ENCODE measurements around the gene DNAJB2.

GRCh38 chr2:219247678-219248642 lies 31.2 kb upstream of the DNAJB2 start:
- TF ChIP-seq, protein P1, sequence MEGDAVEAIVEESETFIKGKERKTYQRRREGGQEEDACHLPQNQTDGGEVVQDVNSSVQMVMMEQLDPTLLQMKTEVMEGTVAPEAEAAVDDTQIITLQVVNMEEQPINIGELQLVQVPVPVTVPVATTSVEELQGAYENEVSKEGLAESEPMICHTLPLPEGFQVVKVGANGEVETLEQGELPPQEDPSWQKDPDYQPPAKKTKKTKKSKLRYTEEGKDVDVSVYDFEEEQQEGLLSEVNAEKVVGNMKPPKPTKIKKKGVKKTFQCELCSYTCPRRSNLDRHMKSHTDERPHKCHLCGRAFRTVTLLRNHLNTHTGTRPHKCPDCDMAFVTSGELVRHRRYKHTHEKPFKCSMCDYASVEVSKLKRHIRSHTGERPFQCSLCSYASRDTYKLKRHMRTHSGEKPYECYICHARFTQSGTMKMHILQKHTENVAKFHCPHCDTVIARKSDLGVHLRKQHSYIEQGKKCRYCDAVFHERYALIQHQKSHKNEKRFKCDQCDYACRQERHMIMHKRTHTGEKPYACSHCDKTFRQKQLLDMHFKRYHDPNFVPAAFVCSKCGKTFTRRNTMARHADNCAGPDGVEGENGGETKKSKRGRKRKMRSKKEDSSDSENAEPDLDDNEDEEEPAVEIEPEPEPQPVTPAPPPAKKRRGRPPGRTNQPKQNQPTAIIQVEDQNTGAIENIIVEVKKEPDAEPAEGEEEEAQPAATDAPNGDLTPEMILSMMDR (conservative IDR thresholded peaks at IDR 0.05 in 1 of 2, IDR thresholded peaks at IDR 0.05 in 1 of 2; ENCODE audit: extremely low read depth in 1 of 2, insufficient read depth in 1 of 2, low read depth in 1 of 2, low read length in 2 of 2): no peak
- TF ChIP-seq EZH2 (IDR thresholded peaks at IDR 0.05; ENCODE audit: borderline replicate concordance, low read length): no peak
